Skeletal muscle satellite cell (primary cell): ENCODE data around the gene C5orf63. TPM values are rescaled to one million over a fixed set of nuclear protein-coding genes. Genes with fewer than 3 reads are reported as not detected.
"Not testable (repeated sequence)": the region's sequence is repeated elsewhere in the genome, so short reads cannot be mapped to it uniquely, and the experiment has no call there.

Experiments used
- H3K27me3 ChIP-seq: 2 replicates; pipeline ENCODE4 v1.7.0; 2013; ENCODE audit warnings: low read length; ENCODE audit not compliant: control insufficient read depth, insufficient read depth
- H3K36me3 ChIP-seq: 2 replicates; pipeline ENCODE4 v1.7.0; 2013; ENCODE audit warnings: mild to moderate bottlenecking, control low read depth, low read length; ENCODE audit not compliant: insufficient read depth
- H3K4me1 ChIP-seq: 2 replicates; pipeline ENCODE4 v1.7.0; 2013; ENCODE audit warnings: low read length; ENCODE audit not compliant: control insufficient read depth, insufficient read depth
- H3K4me2 ChIP-seq: 2 replicates; pipeline ENCODE4 v1.7.0; 2013; ENCODE audit warnings: mild to moderate bottlenecking, low read length
- H3K4me3 ChIP-seq: 2 replicates; pipeline ENCODE4 v1.7.0; 2013; ENCODE audit warnings: low read length
- H3K9ac ChIP-seq: 2 replicates; pipeline ENCODE4 v1.7.0; 2013; ENCODE audit warnings: mild to moderate bottlenecking, low read depth, low read length, moderate library complexity
- H3K9me3 ChIP-seq: replicated peaks from 2 replicates; pipeline ENCODE4 v1.7.0; 2013; ENCODE audit warnings: mild to moderate bottlenecking, control low read depth, low read length
- total RNA-seq: library from RNA; depleted of rRNA; stranded (reverse); fragments of >200 nt; gene quantifications from 2 replicates; pipeline ENCODE4 v1.2.3, GENCODE V29; 2012; rRNA removed

The C5orf63 gene
- 1.5 and 2.0 TPM in 2 replicates for total RNA-seq

GRCh38 chr5:127072861-127073846 is at the start of gene C5orf63:
C5orf63 (minus strand) TSS chr5:127073502; CDS start chr5:127058995, 14,507 bp downstream.
- H3K36me3 ChIP-seq = no peaks in the 10 kb centered on the region
- H3K4me2 ChIP-seq = peak within 1 kb of the TSS; percentile 89
- H3K4me1 ChIP-seq = peaks cover 24% of the 10 kb centered on the region
- no peaks in the 10 kb centered on the region for H3K27me3 ChIP-seq
- H3K9ac ChIP-seq = peak within 1 kb of the TSS; percentile 81
- H3K4me3 ChIP-seq = peak within 1 kb of the TSS; percentile 81
- no peaks in the 10 kb centered on the region for H3K9me3 ChIP-seq

DNA sequence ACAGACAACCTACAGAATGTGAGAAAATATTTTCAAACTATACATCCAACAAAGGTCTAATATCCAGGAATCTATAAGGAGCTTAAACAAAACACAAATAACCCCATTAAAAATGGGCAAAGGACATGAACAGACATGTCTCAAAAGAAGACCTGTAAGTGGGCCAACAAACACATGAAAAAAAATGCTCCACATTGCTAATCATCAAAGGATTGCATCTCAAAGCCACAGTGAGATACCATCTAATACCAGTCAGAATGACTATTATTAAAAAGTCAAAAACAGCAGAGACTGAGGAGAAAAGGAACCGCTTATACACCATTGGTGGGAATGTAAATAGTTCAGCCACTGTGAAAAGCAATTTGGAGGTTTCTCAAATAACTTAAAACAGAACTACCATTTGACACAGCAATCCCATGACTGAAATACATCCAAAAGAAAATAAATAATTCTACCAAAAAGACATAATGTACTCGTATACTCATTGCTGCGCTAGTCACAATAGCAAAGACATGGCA is 39.1 kb upstream of the C5orf63 start:
- no peaks in the 10 kb centered on the region for H3K9me3 ChIP-seq
- H3K36me3 ChIP-seq = no peaks in the 10 kb centered on the region
- no peaks in the 10 kb centered on the region for H3K27me3 ChIP-seq
- H3K4me2 ChIP-seq = no peak overlapping the region
- H3K4me1 ChIP-seq = no peaks in the 10 kb centered on the region
- no peak overlapping the region for H3K9ac ChIP-seq
- no peak overlapping the region for H3K4me3 ChIP-seq

- H3K4me1 ChIP-seq = no peaks in the 10 kb centered on the region
- H3K36me3 ChIP-seq = no peaks in the 10 kb centered on the region
- no peak overlapping the region for H3K4me3 ChIP-seq
- H3K9ac ChIP-seq = no peak overlapping the region
- H3K9me3 ChIP-seq = no peaks in the 10 kb centered on the region
- H3K27me3 ChIP-seq = no peaks in the 10 kb centered on the region
- no peak overlapping the region for H3K4me2 ChIP-seq
Observed at GRCh38 chr5:127111112-127111511, 37.8 kb upstream of the C5orf63 start.

DNA sequence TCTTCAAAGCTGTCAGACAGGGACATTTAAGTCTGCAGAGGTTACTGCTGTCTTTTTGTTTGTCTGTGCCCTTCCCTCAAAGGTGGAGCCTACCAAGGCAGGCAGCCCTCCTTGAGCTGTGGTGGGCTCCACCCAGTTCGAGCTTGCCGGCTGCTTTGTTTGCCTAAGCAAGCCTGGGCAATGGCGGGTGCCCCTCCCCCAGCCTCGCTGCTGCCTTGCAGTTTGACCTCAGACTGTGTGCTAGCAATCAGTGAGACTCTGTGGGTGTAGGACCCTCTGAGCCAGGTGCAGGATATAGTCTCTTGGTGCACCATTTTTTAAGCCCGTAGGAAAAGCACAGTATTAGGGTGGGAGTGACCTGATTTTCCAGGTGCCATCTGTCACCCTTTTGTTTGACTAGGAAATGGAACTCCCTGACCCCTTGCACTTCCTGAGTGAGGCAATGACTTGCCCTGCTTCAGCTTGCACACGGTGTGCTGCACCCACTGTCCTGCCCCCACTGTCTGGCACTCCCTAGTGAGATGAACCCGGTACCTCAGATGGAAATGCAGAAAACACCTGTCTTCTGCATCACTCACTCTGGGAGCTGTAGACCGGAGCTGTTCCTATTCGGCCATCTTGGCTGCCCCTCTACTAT is 35.4 kb upstream of the C5orf63 start:
- not testable (repeated sequence) for H3K9ac ChIP-seq, H3K9me3 ChIP-seq, H3K27me3 ChIP-seq, H3K4me1 ChIP-seq, H3K36me3 ChIP-seq, H3K4me3 ChIP-seq, H3K4me2 ChIP-seq

DNA sequence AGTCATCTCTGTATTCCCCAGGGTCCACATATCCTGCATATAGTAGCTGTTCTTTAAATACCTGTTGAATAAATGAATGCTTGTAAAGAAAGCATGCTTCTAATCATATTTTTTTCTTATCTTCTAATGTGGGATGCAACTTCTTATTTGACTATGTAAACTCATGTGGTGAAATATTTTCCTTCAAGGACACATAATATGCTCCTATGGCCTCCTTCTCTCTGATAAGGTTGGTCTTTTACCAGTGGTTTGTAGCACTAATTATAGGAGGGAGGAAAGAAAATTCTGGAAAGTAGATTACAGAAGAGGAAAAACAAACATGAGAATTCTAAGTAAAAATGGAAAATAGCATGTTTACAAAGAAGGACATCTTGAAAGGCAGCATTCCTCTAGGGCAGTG is 28.6 kb upstream of the C5orf63 start:
- H3K9ac ChIP-seq = no peak overlapping the region
- no peak overlapping the region for H3K4me3 ChIP-seq
- no peaks in the 10 kb centered on the region for H3K36me3 ChIP-seq
- no peaks in the 10 kb centered on the region for H3K4me1 ChIP-seq
- H3K9me3 ChIP-seq = no peaks in the 10 kb centered on the region
- no peaks in the 10 kb centered on the region for H3K27me3 ChIP-seq
- no peak overlapping the region for H3K4me2 ChIP-seq

DNA sequence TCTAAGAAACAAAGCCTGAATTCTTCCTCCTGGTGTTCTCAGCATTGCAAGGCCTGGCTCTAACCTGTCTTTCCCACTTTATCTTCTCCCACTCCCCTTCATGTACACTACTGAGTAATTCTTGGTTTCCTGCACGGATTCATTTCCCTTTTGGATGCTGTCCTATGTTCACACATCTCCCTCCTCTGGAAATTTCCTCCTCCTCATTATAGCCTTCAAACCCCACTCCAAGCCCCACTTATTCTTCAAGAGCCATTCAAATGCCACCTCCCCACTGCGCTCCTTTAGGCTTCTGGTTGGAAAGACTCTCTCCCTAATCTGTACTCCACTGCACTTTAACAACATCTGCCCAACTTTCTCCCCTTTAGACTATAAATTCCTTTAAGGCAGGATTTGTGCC is 28.2 kb upstream of the C5orf63 start:
- Histone ChIP-seq H3K9me3 (no peaks in the 10 kb centered on the region), H3K27me3 (no peaks in the 10 kb centered on the region), H3K4me1 (no peaks in the 10 kb centered on the region), H3K36me3 (no peaks in the 10 kb centered on the region), H3K4me3 (no peak overlapping the region), H3K9ac (no peak overlapping the region), H3K4me2 (no peak overlapping the region)

DNA sequence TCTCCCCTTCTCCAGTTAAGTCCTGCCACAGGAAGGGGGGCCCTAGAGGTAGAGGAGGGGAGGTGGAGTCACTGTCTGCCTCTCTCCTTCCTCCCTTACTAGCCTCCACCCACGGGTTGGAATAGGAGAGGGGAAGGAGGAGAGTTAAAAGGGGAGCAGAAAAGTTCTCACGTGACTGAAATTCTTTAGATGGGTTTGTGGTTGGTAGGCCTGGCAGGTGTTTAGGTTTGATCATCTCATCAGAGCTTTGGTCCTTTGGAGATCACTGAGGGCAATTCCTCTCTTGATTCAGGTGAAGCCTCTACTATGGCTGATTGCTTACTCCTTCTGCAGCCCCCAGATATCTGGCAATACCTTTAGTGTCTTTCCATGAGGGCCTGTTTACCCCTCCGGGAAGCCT is 24.9 kb upstream of the C5orf63 start:
- Histone ChIP-seq H3K4me3 (no peak overlapping the region), H3K36me3 (no peaks in the 10 kb centered on the region), H3K9ac (no peak overlapping the region)

DNA sequence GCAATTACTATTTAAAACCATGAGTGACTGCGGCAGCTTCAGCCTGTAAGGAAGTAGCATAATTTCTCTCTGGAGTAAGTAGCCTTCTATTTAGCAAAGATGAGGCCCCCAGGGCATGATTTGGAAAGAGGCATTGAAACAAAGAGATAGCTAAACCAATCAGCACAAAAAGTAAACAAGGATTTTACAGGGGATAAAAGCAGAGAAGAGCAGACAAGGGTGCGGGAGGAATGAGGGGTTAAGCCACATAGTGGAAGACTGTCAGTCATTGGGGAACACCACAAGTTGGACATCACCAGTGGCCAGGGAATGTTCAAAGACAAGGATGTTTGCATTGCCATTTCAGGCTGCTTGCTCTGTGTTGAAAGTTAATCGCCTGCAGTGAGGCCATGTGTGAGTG is 24.0 kb upstream of the C5orf63 start:
- Histone ChIP-seq H3K4me3 (no peak overlapping the region), H3K27me3 (no peaks in the 10 kb centered on the region)

More for the DNA sequence above, 24.9 kb upstream of the C5orf63 start:
- Histone ChIP-seq H3K4me2 (no peak overlapping the region), H3K4me1 (no peaks in the 10 kb centered on the region), H3K27me3 (no peaks in the 10 kb centered on the region), H3K9me3 (no peaks in the 10 kb centered on the region)

GRCh38 chr5:127096328-127096993 is 23.2 kb upstream of the C5orf63 start:
- no peaks in the 10 kb centered on the region for H3K4me1 ChIP-seq
- H3K4me3 ChIP-seq = no peak overlapping the region
- H3K9ac ChIP-seq = no peak overlapping the region
- no peaks in the 10 kb centered on the region for H3K9me3 ChIP-seq
- no peak overlapping the region for H3K4me2 ChIP-seq
- H3K36me3 ChIP-seq = no peaks in the 10 kb centered on the region
- no peaks in the 10 kb centered on the region for H3K27me3 ChIP-seq

More for the DNA sequence above, 24.0 kb upstream of the C5orf63 start:
- H3K36me3 ChIP-seq = no peaks in the 10 kb centered on the region
- H3K9me3 ChIP-seq = no peaks in the 10 kb centered on the region
- H3K4me1 ChIP-seq = no peaks in the 10 kb centered on the region
- no peak overlapping the region for H3K9ac ChIP-seq
- H3K4me2 ChIP-seq = no peak overlapping the region

- H3K4me1 ChIP-seq = no peaks in the 10 kb centered on the region
- H3K4me2 ChIP-seq = no peak overlapping the region
- no peak overlapping the region for H3K4me3 ChIP-seq
- no peaks in the 10 kb centered on the region for H3K27me3 ChIP-seq
- no peak overlapping the region for H3K9ac ChIP-seq
- no peaks in the 10 kb centered on the region for H3K9me3 ChIP-seq
- no peaks in the 10 kb centered on the region for H3K36me3 ChIP-seq
Observed at GRCh38 chr5:127094161-127094814, 21.0 kb upstream of the C5orf63 start.

- Histone ChIP-seq H3K9me3 (no peaks in the 10 kb centered on the region), H3K9ac (no peak overlapping the region), H3K4me1 (peaks cover 13% of the 10 kb centered on the region), H3K4me3 (no peak overlapping the region), H3K4me2 (no peak overlapping the region), H3K36me3 (no peaks in the 10 kb centered on the region), H3K27me3 (no peaks in the 10 kb centered on the region)
Observed at GRCh38 chr5:127092690-127093089, 19.4 kb upstream of the C5orf63 start.
